Stimulated activated naive CD8-positive, alpha-beta T cell treated with anti-CD3 and anti-CD28 coated beads, Interleukin-15, amount 100 ng/mL, for 72 hours (primary cell): Measurements from ENCODE around the gene DCLRE1C.
"Not testable (repeated sequence)": the region's sequence is repeated elsewhere in the genome, so short reads cannot be mapped to it uniquely, and the experiment has no call there.

Experiments used
- ATAC-seq: fragments of 150-1000 bp; cut with Tn5 transposase; 2 replicates; pipeline ENCODE4 v1.10.0; 2021; ENCODE audit warnings: mild to moderate bottlenecking, moderate library complexity
- DNase-seq, 2 donors: peaks; one replicate each; pipeline ENCODE4 v3.0.0; 2021 to 2022
- H3K27ac Mint-ChIP-seq, 2 donors: one replicate each; pipeline ENCODE4 v1.8.0; 2022; ENCODE audit warnings: mild to moderate bottlenecking in 2 of 2, mixed read lengths in 2 of 2, moderate library complexity in 2 of 2
- H3K27me3 Mint-ChIP-seq: one replicate; pipeline ENCODE4 v1.8.0; 2022; ENCODE audit warnings: mixed read lengths
- H3K4me1 Mint-ChIP-seq: one replicate; pipeline ENCODE4 v1.8.0; 2022; ENCODE audit warnings: mild to moderate bottlenecking, mixed read lengths
- H3K4me3 Mint-ChIP-seq, 2 donors: one replicate each; pipeline ENCODE4 v1.8.0; 2022; ENCODE audit warnings: mild to moderate bottlenecking in 2 of 2, mixed read lengths in 2 of 2, moderate library complexity in 1 of 2
- H3K9me3 Mint-ChIP-seq, 2 donors: one replicate each; pipeline ENCODE4 v1.8.0; 2022; ENCODE audit warnings: mixed read lengths in 2 of 2

DCLRE1C gene

GRCh38 chr10:14878266-14879123, 75.4 kb downstream of the DCLRE1C start, which contains the start of gene SUV39H2:
SUV39H2 (plus strand) TSS chr10:14878866; CDS start chr10:14878889, 23 bp downstream.
- Mint-ChIP-seq H3K4me1 (peaks cover 43% of the 10 kb centered on the region), H3K4me3 (peak within 1 kb of the TSS; percentile 96 to 98), H3K27me3 (no peaks in the 10 kb centered on the region), H3K9me3 (no peaks in the 10 kb centered on the region), H3K27ac (peak within 1 kb of the TSS; percentile 92 to 95)
- DNase-seq (peak; percentile 94 to 96), ATAC-seq (peak; percentile 95)

- ATAC-seq (no peak), DNase-seq (no peak)
- H3K4me3 Mint-ChIP-seq, result peak overlapping the region; percentile 96 to 98
- no peaks in the 10 kb centered on the region for H3K9me3 Mint-ChIP-seq
- H3K27ac Mint-ChIP-seq, result peak overlapping the region; percentile 14 to 42
- H3K4me1 Mint-ChIP-seq, result peaks cover 28% of the 10 kb centered on the region
- no peaks in the 10 kb centered on the region for H3K27me3 Mint-ChIP-seq
Measured at GRCh38 chr10:14876764-14877163, 77.1 kb downstream of the DCLRE1C start.

GRCh38 chr10:14875941-14876340, 78.0 kb downstream of the DCLRE1C start:
- DNase-seq, result no peak
- Mint-ChIP-seq H3K4me1 (peaks cover 27% of the 10 kb centered on the region), H3K9me3 (no peaks in the 10 kb centered on the region), H3K27me3 (no peaks in the 10 kb centered on the region), H3K4me3 (no peak overlapping the region), H3K27ac (no peak overlapping the region)
- ATAC-seq, result no peak

- DNase-seq (no peak), ATAC-seq (no peak)
- no peaks in the 10 kb centered on the region for H3K9me3 Mint-ChIP-seq
- no peaks in the 10 kb centered on the region for H3K27me3 Mint-ChIP-seq
- no peak overlapping the region for H3K4me3 Mint-ChIP-seq
- no peak overlapping the region for H3K27ac Mint-ChIP-seq
- H3K4me1 Mint-ChIP-seq, result peaks cover 19% of the 10 kb centered on the region
Measured at GRCh38 chr10:14873090-14873760, 80.7 kb downstream of the DCLRE1C start.

GRCh38 chr10:14864871-14865270, 89.0 kb downstream of the DCLRE1C start:
- not testable (repeated sequence) for H3K27ac Mint-ChIP-seq, H3K4me3 Mint-ChIP-seq, H3K4me1 Mint-ChIP-seq, ATAC-seq, H3K27me3 Mint-ChIP-seq, DNase-seq, H3K9me3 Mint-ChIP-seq

GRCh38 chr10:14864466-14864865, 89.4 kb downstream of the DCLRE1C start:
- DNase-seq, H3K9me3 Mint-ChIP-seq, H3K27ac Mint-ChIP-seq, ATAC-seq, H3K4me3 Mint-ChIP-seq, H3K27me3 Mint-ChIP-seq, H3K4me1 Mint-ChIP-seq: not testable (repeated sequence)

GRCh38 chr10:14860791-14861190, 93.1 kb downstream of the DCLRE1C start:
- Mint-ChIP-seq H3K4me3 (no peak overlapping the region), H3K27me3 (no peaks in the 10 kb centered on the region), H3K27ac (peak overlapping the region in 1 of 2 donors; percentile 7), H3K9me3 (no peaks in the 10 kb centered on the region), H3K4me1 (no peaks in the 10 kb centered on the region)
- no peak for ATAC-seq
- DNase-seq, result no peak

GRCh38 chr10:14859775-14860174, 94.1 kb downstream of the DCLRE1C start:
- no peaks in the 10 kb centered on the region for H3K4me1 Mint-ChIP-seq
- no peak overlapping the region for H3K27ac Mint-ChIP-seq

GRCh38 chr10:14859043-14859442, 94.9 kb downstream of the DCLRE1C start:
- DNase-seq, result no peak
- no peaks in the 10 kb centered on the region for H3K4me1 Mint-ChIP-seq
- H3K4me3 Mint-ChIP-seq, result no peak overlapping the region
- no peak for ATAC-seq
- no peak overlapping the region for H3K27ac Mint-ChIP-seq
- H3K9me3 Mint-ChIP-seq, result no peaks in the 10 kb centered on the region
- H3K27me3 Mint-ChIP-seq, result no peaks in the 10 kb centered on the region

More at GRCh38 chr10:14859775-14860174, 94.1 kb downstream of the DCLRE1C start:
- no peak for ATAC-seq
- Mint-ChIP-seq H3K9me3 (no peaks in the 10 kb centered on the region), H3K4me3 (no peak overlapping the region), H3K27me3 (no peaks in the 10 kb centered on the region)
- no peak for DNase-seq

GRCh38 chr10:14858338-14858960, 95.4 kb downstream of the DCLRE1C start:
- no peaks in the 10 kb centered on the region for H3K27me3 Mint-ChIP-seq
- no peak for DNase-seq
- no peaks in the 10 kb centered on the region for H3K9me3 Mint-ChIP-seq
- H3K4me3 Mint-ChIP-seq, result no peak overlapping the region
- no peaks in the 10 kb centered on the region for H3K4me1 Mint-ChIP-seq
- H3K27ac Mint-ChIP-seq, result no peak overlapping the region
- no peak for ATAC-seq

- Mint-ChIP-seq H3K4me1 (no peaks in the 10 kb centered on the region), H3K27ac (no peak overlapping the region), H3K27me3 (no peaks in the 10 kb centered on the region), H3K9me3 (no peaks in the 10 kb centered on the region), H3K4me3 (no peak overlapping the region)
- DNase-seq, result no peak
- no peak for ATAC-seq
Measured at GRCh38 chr10:14855453-14855852, 98.4 kb downstream of the DCLRE1C start.

GRCh38 chr10:14852236-14852635, 101.7 kb downstream of the DCLRE1C start:
- H3K9me3 Mint-ChIP-seq, result no peaks in the 10 kb centered on the region
- DNase-seq, result no peak
- H3K4me3 Mint-ChIP-seq, result no peak overlapping the region
- no peak for ATAC-seq
- no peaks in the 10 kb centered on the region for H3K4me1 Mint-ChIP-seq
- no peaks in the 10 kb centered on the region for H3K27me3 Mint-ChIP-seq
- H3K27ac Mint-ChIP-seq, result no peak overlapping the region
